Measurements from ENCODE around the gene NFYB. TPM values are rescaled to one million over a fixed set of nuclear protein-coding genes. Genes with fewer than 3 reads are reported as not detected.

NFYB gene
- 9.5 and 13.4 TPM in 2 replicates for total RNA-seq

GRCh38 chr12:104137902-104138796 is at the start of gene NFYB:
TSS of gene NFYB (minus strand) at chr12:104138210. CDS start at chr12:104135453, 2,757 bp downstream.

Small RNAs within 50 kb of the gene (small RNA-seq; reads per million reads assigned to genes)
- gene RNA5SP370, result not detected

Other genes with a start within 250 kb of the NFYB start
- gene HSP90B1, start 207.8 kb downstream of the NFYB start, total RNA-seq, result 545 and 604 TPM in 2 replicates
- 30.4 and 45.5 TPM in 2 replicates for gene TDG, start 172.3 kb downstream of the NFYB start, total RNA-seq
- gene GLT8D2, start 88.0 kb downstream of the NFYB start, total RNA-seq, result 0.65 and 0.76 TPM in 2 replicates
- gene HCFC2, start 73.7 kb downstream of the NFYB start, total RNA-seq, result 10.8 and 16.4 TPM in 2 replicates
- 376 and 516 TPM in 2 replicates for gene TXNRD1, start 77.6 kb upstream of the NFYB start, total RNA-seq
- gene EID3, start 165.5 kb upstream of the NFYB start, total RNA-seq, result 6.5 and 11.4 TPM in 2 replicates

Data from vein endothelial cell (primary cell).